ENCODE results near the gene FHAD1.

DNA sequence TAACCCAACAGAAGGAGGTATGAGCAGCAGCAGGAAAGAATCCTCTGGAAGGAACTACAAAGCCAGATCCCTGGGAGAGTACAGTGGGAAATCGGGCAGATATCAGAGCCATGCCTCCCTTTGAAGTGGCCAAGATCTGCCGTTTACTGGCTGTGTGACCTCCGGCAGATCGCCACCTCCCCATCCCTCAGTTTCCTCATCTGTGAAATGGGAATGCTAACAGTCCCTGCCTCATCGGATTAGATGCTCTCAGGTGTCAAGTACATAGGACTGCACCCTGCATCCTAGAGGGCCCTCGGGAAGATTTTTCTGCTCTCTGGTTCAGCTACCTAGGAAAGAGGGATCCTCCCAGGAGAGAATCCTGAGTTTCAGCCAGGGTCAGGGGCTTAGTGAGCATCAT is 102.1 kb downstream of the FHAD1 start:
- no peak for TF ChIP-seq EZH2 (IDR thresholded peaks at IDR 0.05; ENCODE audit: borderline replicate concordance, insufficient read depth, low read depth, low read length, poor library complexity, severe bottlenecking)
- TF ChIP-seq, protein P1, sequence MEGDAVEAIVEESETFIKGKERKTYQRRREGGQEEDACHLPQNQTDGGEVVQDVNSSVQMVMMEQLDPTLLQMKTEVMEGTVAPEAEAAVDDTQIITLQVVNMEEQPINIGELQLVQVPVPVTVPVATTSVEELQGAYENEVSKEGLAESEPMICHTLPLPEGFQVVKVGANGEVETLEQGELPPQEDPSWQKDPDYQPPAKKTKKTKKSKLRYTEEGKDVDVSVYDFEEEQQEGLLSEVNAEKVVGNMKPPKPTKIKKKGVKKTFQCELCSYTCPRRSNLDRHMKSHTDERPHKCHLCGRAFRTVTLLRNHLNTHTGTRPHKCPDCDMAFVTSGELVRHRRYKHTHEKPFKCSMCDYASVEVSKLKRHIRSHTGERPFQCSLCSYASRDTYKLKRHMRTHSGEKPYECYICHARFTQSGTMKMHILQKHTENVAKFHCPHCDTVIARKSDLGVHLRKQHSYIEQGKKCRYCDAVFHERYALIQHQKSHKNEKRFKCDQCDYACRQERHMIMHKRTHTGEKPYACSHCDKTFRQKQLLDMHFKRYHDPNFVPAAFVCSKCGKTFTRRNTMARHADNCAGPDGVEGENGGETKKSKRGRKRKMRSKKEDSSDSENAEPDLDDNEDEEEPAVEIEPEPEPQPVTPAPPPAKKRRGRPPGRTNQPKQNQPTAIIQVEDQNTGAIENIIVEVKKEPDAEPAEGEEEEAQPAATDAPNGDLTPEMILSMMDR (IDR thresholded peaks at IDR 0.05): no peak
